ENCODE data around the gene IGSF6.
"Not testable (repeated sequence)": the region's sequence is repeated elsewhere in the genome, so short reads cannot be mapped to it uniquely, and the experiment has no call there.

Gene IGSF6

DNA sequence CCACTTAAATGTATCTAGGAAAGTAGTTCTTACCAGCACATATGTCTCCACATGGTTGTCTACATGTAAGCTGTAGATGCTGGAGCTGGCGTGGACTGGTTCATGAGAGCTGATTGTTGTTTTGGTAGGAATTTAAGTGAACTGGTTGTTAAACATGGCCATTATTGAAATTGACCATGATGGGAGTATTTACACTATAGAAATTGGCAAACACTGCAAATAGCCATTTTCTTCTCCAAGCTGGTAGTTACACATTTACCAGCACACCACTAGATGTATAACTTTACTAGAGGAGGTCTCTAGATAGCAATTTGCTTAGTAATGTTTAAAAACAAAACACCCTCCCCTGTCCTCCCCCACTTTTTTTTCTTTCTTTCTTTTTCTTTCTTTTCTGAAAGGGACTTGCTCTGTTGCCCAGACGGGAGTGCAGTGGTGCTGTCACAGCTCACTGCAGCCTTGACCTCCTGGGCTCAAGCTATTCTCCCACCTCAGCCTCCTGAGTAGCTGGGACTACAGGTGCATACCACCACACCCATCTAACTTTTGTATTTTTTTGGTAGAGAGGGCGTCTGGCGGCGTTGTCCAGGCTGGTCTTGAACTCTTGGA lies 24.2 kb downstream of the IGSF6 start:
- no peak for DNase-seq

DNA sequence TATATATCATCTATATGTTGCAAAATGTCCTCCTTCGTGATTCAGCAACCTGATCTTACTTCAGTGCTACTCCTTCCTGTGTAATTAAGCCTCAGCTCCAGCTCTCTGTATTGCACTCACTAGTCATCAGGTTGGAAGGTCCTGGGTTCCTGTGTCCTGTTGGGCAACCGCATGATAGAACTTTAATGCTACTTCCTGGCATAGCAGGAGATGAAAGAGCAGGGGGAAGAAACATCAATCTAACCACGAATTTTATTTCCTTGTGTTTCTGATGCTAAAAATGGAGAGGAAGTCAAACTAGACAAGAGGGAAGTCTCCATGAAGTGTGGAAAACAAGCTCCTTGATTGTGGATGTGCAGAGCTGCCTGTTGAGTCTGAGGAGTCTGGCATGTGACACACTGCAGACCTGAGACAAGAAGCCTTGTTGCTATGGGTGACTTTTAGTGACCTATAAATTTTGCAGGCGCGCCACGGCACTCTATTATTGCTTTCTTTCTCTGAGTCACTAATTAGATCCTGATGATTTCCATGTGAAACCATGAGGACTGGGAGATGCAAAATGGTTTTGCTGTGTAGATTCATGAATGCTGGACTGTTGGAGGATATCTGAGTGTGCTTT lies 25.6 kb downstream of the IGSF6 start:
- DNase-seq, result no peak

DNA sequence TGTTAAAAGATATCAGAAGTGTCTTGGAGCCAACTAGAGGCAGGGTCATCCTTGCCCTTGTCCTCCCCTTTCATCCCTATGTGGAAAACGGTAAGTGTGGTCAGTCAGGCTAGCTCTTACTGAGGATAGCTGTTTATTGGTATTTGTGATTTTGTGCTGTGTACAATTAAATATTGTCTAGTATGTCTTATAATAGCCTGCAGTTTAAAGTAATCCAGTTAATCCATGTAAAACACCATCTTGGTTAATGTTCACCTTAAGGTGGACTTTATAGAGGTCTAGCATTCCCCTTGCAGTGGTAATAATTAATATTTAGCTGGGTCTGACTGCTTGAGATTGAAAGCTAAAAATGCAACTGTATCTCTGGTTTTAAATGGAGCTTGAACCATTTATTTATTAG lies 27.4 kb downstream of the IGSF6 start:
- DNase-seq, result no peak

DNA sequence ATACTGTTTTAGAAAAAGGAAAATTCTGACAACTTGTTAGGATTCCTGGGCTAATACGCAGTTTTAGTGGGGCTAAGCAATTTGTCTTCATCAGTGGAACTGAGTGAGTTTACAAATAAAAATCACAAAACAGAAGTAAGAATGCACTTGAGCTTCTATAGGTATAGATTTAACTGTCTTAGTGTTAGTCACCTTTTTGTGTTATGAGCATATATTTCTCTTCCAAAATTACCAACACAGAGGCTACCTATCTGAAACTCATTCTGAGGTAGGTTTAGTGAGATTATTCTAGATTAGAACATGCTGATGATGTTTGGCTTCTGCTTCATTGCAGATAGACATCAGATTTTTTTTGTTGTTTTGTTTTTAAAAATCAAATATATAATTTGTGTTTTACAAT lies 29.9 kb downstream of the IGSF6 start:
- DNase-seq, result no peak

DNA sequence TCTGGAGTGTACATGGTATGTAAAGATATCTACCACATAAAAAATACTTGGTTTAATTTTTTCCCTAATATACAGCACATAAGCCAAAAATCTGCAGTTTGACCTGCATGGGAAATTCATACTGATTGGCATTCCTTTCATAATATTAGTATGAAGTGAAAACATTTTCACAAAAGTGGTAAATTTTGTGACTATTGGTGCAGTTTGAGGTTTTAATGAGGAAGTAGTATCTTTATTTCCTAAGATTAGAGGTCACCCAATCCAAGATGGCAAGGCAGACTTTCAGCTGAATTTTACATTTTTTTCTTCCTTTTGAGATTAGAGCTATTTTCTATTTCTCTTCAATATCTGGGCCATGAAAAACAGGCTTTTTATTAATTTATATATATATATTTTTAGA lies 31.8 kb downstream of the IGSF6 start:
- no peak for DNase-seq

DNA sequence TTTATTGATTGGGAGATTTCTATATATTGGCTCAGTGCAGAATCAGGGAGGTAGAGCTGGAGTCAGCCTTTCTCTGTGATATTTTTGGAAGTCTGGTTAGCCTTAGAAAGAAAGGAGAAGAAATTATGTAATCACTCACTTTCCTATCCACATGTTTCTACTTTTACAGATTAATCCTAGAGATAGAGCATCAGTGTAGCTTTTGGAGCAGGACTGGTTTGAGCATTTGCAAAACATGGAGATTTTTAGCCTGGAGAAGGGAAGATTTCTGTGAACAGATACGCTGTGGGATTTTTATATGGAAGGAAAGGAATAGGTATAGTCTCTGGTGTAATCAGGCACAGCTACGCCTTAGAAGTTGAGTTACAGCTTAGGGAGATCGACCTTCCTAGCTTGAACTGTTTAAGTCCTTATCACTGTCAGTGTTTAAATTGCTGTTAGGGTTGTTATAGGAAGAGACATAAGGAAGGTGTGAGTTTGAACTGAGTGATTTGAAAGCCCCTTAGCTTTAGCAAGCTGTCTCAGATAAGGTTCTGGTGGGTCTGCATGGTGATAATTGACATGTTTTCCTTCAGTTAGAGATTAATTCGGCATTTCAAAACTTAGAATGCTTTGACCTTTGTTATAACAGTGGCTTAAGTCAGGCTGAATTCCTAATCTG lies 32.5 kb downstream of the IGSF6 start:
- no peak for DNase-seq

DNA sequence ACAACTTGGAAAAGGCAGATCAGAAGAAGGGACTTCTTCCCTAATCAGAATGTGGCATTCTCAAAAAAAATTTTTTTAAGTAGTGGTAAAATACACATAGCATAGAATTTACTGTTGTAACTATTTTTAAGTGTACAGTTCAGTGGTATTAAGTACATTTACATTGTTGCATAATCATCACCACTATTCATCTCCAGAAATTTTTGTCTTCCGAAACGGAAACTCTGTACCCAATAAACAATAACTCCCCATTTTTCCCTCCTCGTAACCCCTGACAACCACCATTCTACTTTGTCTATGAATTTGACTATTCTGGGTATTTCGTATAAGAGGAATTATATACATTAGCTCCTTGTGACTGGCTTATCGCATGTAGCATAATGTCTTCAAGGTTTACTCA lies 34.1 kb downstream of the IGSF6 start:
- DNase-seq, result no peak

DNA sequence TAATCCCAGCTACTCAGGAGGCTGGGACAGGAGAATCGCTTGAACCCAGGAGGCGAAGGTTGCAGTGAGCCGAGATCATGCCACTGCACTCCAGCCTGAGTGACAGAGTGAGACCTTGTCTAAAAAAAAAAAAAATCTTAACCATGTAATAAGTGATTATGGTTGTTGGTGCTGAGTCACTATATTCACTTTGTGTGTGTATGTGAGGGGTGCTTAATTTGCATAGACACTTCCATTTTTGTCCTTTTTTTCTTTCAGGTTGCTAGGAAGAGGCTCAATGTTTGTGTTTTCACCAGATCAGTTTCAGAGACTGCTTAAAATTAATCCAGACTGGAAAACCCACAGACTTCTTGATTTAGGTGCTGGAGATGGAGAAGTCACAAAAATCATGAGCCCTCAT lies 34.8 kb downstream of the IGSF6 start:
- no peak for DNase-seq

DNA sequence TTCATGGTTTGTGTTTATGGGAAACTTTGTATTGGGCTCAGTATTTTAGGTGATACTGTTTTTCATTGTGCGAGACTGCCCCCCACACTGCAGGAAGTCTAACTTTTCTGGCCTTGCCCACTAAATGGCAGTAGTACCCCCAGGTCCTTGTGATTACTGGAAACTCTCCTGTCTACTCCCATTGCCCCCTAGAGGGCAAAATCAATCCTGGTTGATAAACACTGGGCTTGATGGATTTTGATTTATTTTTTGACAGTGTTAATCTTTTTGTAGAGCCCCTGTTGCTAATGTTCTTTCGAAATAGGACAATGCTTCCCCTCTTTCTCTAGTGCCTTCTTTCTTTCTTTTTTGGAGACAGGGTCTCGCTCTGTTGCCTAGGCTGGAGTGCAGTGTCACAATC lies 37.5 kb downstream of the IGSF6 start:
- no peak for DNase-seq

DNA sequence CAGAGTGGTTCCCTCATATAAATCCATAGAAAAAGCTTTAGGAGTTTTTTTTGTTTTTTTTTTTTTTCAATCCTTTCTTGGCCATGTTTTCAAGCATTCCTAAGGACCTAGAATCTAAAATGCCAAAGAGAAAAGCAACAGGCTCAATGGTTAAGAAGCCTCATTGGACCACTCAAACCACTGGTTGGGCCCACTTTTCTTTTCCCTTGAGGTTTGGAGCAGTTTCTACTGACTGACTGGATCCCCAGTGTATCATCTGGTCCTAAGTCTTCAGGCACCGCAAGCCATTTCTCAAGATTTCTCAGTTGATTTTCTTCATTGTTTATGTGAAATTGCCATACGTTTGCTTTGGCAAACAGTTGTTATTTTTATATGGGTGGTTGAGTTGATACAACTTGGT lies 38.6 kb downstream of the IGSF6 start:
- no peak for DNase-seq

DNA sequence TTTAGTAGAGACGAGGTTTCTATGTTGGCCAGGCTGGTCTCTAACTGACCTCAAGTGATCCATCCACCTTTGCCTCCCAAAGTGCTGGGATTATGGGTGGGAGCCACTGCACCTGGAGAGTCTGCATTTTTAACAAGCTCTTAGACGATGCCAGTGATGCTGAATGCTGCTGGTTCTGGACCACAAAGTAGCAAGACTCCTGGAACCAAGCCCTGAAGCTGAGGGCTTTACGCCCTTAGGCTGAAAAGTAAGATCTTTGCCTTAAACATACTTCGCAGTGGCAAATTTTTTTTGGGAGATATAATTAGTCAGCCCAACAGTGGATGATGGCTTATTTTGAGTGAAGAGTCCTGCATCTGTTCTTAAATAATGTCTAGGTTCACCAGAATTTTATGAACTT lies 39.0 kb downstream of the IGSF6 start:
- DNase-seq, result no peak

DNA sequence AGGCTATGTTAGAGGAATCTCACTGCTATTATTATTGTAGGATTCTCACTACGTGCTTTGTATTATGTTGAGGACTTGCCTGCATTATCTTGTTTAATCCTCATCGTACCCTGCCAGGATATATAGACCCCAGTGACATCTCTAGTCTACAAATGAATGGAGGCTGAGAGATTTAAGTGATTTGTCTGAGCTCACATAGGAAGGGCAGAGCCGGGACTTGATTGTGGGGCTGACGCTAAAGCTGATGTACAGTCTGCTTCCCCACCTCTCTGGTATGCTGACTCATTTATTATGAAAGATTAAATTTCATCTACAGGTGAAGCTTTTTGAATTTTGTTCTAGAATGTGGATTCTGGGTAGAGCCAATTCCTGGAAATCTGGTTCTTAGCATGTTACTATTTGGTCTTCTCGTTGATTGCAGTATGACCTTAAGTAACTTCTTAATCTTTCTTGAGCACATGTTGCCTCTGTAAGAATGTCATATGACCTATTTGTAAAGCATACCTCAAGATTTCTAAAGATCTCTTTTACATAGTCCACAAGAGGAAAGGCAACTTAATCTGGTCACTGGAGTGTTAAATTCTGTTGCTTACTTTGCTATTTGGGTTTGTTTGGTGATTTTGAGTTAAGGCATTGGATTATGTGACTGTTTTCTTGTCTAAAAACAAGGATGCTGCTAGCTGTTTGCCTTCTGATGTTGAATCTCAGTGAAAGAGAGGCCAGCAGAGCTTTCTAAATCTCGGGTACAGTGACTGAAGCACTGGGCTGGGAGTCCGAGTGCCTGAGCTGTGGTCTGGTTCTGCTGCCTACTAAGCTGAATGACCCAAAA lies 40.6 kb downstream of the IGSF6 start:
- DNase-seq, result no peak

DNA sequence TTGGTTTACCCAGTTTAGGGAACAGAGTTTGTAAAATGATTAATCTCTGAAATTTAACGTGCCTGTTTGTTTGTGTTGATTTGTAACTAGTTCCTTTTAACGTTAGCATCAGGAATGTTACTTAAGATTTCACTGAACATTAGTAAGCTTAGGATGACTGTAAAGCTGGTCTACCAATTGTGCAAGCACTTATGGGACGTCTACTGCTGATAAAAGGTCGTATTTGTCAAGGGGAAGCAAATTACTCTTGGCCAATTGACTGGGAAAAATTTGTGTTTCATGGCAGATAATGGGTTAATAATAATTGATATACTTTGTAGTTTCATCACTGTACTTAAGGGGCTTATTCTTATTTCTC lies 41.2 kb downstream of the IGSF6 start:
- no peak for DNase-seq

DNA sequence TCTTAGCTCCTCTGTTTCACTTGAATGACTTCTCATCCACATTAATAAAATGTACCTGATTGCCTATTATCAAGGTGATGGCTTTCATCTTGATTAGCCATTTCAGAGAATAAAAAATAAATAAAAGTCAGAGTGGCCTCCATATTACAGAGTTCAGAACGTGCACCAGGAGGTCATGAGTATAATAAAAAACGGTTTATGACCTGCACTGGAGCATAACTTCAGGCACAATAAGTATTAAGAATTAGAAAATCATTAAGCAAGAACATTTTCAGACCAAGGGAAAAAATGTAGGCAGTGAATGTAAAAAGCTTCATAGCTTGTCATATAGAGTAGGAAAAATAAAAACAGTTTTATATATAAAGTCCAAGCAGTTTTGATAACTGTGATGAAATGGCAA lies 41.6 kb downstream of the IGSF6 start:
- no peak for DNase-seq

DNA sequence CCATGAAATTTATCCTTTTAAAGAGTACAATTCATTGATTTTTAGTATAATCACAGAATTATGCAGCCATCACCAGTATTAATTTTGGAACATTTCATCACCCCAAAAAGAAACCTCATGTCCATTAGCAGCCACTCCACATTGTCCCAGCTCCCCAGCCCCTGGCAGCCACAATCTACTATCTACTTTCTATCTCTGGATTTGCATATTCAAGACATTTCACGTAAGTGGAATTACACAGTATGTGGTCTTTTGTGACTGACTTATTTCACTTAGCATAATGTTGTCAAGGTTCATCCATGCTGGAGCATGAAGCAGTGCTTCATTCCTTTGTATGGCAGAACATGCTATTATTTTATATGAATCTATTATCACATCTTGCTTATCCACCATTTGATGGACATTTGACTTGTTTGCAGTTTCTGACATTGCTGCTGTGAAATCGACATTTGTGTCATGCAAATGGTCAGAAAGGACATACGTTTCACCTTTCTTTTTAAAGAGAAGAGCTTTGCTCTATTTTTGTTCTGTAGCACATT lies 42.3 kb downstream of the IGSF6 start:
- no peak for DNase-seq

DNA sequence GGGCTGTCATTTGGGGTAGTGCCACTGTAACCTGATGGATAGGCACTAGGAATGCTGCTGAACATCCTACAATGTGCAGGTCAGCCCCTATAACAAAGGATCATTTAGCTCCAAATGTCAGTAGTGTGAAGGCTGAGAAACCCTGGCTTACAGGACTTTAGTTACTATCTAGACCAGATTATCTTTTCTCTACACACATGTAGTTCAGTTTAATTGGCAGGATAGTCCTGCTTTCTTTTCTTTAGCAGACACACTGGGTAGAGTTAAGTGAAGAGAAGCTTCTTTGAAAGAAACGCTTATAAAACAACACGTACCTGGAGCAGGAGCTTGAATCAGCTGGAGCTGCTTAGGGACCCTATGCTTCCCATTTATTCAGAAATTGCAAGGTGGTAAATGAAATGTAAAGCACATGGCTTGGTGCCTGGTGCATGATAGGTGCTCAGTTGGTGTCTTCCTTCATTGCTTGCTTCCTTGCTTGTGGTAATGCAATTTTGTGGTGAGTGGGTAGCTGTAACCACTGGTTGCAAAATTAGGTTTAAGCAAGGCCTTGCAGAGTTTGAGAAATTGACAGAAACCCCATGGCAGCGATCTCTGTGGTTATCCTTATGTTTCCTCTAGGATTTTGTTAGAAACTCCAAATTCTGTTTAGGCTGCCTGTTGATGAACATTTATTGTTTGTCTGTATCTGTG lies 43.6 kb downstream of the IGSF6 start:
- no peak for DNase-seq

DNA sequence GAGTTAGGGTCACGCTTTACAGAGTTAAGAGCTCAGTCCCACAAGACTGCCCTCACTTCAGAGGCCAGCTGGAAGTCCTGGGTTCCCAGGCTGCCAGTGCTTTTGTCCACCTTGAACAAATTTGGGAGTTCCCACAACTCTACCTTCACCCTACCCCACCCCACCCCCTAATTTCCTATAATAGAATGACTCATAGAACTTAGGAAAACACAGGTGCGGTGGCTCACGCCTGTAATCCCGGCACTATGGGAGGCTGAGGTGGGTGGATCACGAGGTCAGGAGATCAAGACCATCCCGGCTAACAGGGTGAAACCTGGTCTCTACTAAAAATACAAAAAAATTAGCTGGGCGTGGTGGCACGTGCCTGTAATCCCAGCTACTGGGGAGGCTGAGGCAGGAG lies 46.6 kb downstream of the IGSF6 start:
- DNase-seq, result not testable (repeated sequence)

DNA sequence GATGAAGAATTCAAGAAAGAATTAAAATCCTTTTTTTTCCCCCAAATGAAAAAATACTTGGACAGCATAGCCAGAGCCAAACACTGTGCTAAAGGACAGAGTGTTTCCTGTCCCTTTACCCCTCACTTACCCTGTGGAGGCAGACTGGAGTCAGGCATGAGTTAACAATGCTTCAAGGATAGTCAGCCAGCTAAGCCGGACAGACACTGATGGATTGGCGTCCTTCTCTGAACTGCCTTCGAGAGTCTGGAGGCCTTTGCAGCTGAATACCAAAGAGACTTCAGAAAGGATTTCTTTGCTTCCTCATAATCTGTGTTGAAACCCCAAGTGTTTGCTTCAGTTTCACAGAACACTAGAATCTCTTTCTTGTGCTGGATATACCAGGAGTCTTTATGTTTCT lies 48.5 kb downstream of the IGSF6 start:
- no peak for DNase-seq

DNA sequence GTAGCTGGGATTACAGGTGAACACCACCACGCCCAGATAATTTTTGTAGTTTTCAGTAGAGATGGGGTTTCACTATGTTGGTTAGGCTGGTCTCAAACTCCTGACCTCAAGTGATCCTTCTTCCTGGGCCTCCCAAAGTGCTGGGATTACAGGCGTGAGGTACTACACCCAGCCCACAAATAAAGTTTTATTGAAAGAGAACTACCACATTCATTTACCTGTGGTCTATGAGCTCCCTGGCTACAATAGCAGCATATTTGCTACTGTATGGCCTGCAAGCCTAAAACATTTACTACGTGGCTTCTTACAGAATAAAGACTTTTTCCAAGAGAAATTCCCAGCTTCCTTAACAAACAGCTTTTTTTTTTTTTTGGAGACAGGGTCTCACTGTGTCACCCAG lies 49.6 kb downstream of the IGSF6 start:
- DNase-seq, result no peak

DNA sequence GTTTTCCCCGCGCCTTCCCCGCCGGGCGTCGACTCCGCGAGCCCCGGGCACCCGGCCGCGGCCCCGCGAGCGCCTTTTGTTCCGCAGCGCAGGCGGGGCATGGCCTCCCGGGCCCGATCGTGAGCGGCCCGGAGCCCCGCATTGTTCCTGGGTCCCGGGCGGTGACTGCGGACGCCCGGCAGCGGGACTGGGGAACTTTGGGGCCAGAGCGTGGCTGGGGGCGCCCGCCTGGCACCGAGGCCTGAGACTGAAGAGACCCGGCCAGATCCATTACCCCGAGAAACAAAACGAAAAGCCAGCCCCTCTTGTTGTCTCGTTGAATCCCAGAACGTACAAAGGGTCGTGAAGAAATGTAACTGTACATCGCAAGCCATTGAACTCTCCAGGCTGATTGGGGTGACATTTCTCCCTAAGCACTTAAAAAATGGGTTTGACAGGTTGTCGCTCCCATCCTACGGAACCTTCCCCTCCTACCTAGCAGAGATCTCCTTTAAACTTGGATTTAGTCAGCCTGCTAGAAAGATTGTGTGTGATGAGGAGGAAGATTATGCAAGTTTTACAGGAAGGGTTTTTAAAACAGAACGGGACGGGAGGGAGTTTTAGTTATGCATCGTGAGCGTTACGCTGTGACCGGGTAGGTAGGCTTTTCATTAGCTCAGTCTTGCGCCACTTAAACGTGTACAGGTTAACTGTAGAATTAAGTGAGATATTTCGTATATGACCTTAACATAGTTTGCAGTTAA lies 52.2 kb downstream of the IGSF6 start:
- DNase-seq, result no peak

DNA sequence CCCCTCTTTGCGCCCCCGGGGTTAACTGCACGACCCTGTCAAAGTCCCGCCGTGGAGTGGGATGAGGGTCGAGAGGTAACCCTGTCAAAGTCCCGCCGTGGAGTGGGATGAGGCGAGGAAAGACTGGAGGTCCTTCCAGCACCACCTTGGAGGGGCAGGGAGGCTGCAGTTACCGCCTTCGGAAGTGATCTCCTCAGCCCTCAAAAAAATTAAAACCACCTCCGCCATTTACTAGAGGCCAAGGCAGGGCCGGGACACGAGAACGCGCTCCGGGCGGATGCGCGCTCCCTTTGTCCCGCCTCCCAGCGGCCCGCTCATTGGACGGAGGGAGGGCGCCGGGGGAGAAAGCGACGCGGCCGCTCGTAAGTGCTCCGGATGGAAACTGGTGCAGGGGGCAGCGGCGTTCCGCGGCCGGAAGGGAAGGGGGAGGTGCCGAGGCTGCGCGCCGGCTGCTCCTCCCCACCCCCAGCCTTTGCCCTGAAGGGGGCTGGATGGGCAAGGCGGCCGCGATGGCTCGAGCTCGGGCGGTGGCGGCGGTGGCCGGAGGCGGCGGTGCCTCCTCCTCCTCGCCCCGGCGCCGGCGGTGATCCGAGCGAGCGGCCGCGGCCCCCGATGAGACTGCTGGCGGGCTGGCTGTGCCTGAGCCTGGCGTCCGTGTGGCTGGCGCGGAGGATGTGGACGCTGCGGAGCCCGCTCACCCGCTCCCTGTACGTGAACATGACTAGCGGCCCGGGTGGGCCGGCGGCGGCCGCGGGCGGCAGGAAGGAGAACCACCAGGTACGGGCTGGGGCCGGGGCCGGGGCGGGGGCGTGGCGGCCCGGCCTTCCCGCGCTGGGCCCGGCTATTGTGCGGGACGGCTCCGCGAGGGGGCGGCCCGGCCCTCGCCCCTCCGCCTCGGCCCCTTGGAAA lies 53.0 kb downstream of the IGSF6 start, which contains the start of gene METTL9:
Gene METTL9, plus strand, starts transcription at position 456 of the 909 bp plus-strand sequence. Its CDS starts 157 bp downstream, at position 613.
- peak; percentile 57 for DNase-seq
